ENCODE results near the gene CGB1. TPM values are rescaled to one million over a fixed set of nuclear protein-coding genes. Genes with fewer than 3 reads are reported as not detected.

CGB1 gene
- total and polyA plus RNA-seq, 9 of the 15 experiments (the other 6 are each of a cell fraction or from before 2014, with no cell fraction given), result not detected

DNA sequence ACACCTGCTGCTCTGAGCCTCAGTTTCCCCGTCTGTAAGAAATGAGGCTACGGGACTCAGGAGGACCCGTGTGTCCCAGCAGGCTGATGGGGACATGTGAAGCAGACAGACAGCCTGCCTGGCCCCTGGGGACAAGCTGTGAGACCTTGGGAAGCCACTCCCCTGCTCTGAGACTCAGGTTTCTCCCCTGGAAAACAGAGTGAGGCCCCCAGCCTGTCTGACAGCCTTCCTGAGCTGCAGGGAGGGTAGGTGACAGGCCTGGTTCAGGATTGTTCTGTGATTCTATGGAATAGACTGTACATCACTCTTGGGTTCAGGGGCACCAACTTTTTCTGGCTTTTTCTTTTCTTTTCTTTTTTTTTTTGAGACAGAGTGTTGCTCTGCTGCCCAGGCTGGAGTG lies 30.9 kb upstream of the CGB1 start:
- H2AFZ ChIP-seq (ENCODE audit: low read depth, low read length), result no peak overlapping the region
- ChIA-PET POLR2A (interaction anchor here (0.5 to 1.4 kb wide), 2 partner anchors 10 to 127 kb away, joined by 3 to 5 read pairs; partner anchors contain the start of gene CGB7), CTCF (ENCODE audit: low intra/inter-chr PET ratio) (no interaction called here)
- no peak overlapping the region for H3K4me2 ChIP-seq (ENCODE audit: insufficient read depth, low read length)
- DNase-seq (ENCODE audit: extremely low read depth in 1 of 4, low spot score in 3 of 4) (no peak), ATAC-seq (no peak), FAIRE-seq (no peak)
- H3K36me3 ChIP-seq (ENCODE audit: control insufficient read depth, insufficient read depth, low read length), result no peaks in the 10 kb centered on the region
- H4K20me1 ChIP-seq (replicated peaks; ENCODE audit: control insufficient read depth, insufficient read depth, low read length), result no peaks in the 10 kb centered on the region
- TF ChIP-seq SAP30 (IDR thresholded peaks at IDR 0.05; ENCODE audit: borderline replicate concordance, insufficient read depth, low read depth, low read length, poor library complexity, severe bottlenecking) (no peak), ZNF134 (CRISPR knock-in tag; conservative IDR thresholded peaks at IDR 0.05) (no peak), POLR2H (tag; IDR thresholded peaks at IDR 0.05; ENCODE audit: low read depth) (no peak), MEIS2 (IDR thresholded peaks at IDR 0.05; ENCODE audit: partially characterized antibody) (no peak), ZNF583 (CRISPR knock-in tag; IDR thresholded peaks at IDR 0.05) (no peak)
- BruUV-seq (replicated peaks), result no TSS peak
- H3K9me3 ChIP-seq (replicated peaks; ENCODE audit: control insufficient read depth, insufficient read depth, low read depth, low read length), result no peaks in the 10 kb centered on the region
- no peaks in the 10 kb centered on the region for H3K9me1 ChIP-seq (ENCODE audit: control insufficient read depth, insufficient read depth, low read length)
- no peak overlapping the region for H3K4me3 ChIP-seq
- peaks cover 0 to 31% of the 10 kb centered on the region in 2 experiments; a peak in 4 of 5 replicates for H3K4me1 ChIP-seq (replicated peaks in 1 of 2; ENCODE audit: control insufficient read depth in 2 of 2, insufficient read depth in 2 of 2, low read length in 2 of 2)
- 9% methylated on average over 3 of the region's 3 CpGs for whole genome bisulfite sequencing (ENCODE audit: insufficient coverage, low coverage, missing lambda C conversion rate)
- peaks cover 17 to 51% of the 10 kb centered on the region in 2 experiments; a peak in 4 of 5 replicates for H3K27me3 ChIP-seq (ENCODE audit: control insufficient read depth in 2 of 2, insufficient read depth in 2 of 2, low read length in 2 of 2)
- in situ Hi-C loops (cut with MboI) (no loop called here), intact Hi-C loops (cut with micrococcal nuclease) (no loop called here)
- H3K79me2 ChIP-seq (ENCODE audit: control insufficient read depth, insufficient read depth, low read length), result no peaks in the 10 kb centered on the region
- no peak overlapping the region for H3K27ac ChIP-seq (ENCODE audit: extremely low read depth, low read depth, low read length)
- no peak overlapping the region for H3K9ac ChIP-seq (ENCODE audit: insufficient read depth in 1 of 2, low read depth in 2 of 2, low read length in 2 of 2)

DNA sequence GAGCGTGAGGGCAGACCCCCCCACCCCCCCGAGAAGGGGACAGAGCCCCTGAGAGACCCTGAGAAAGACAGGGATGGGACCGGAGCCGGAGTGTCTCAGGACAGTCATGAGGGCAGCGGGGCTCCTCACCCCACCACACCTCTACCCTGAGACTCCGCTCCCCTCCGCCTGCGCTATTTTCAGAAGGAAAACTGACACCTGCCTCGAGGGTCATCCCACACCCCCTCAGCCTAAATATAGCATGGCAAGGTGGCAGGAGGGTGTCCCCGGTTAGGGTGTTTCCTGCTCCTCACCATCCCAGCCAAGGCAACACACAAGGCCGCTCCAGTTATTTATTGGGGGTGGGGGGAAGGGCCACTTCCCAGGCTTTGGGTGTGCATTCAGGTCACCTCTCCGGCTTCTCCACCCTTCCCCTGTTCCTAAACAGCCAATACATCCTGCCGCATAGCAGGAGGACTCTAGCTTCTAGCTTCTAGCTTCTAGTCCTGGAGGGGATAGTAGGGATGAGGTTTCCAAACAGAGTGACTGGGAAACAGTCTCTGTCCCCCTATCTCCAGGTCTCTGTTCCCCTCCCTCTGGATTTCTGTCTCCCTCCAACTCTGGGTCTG lies 29.3 kb upstream of the CGB1 start:
- Histone ChIP-seq H3K79me2 (ENCODE audit: control insufficient read depth, insufficient read depth, low read length) (no peaks in the 10 kb centered on the region), H3K4me2 (ENCODE audit: insufficient read depth, low read length) (no peak overlapping the region), H3K4me3 (no peak overlapping the region), H3K9me1 (ENCODE audit: control insufficient read depth, insufficient read depth, low read length) (no peaks in the 10 kb centered on the region), H3K4me1 (replicated peaks in 1 of 2; ENCODE audit: control insufficient read depth in 2 of 2, insufficient read depth in 2 of 2, low read length in 2 of 2) (peaks cover 0 to 28% of the 10 kb centered on the region in 2 experiments; a peak in 4 of 5 replicates), H3K27ac (ENCODE audit: extremely low read depth, low read depth, low read length) (no peak overlapping the region), H3K36me3 (ENCODE audit: control insufficient read depth, insufficient read depth, low read length) (no peaks in the 10 kb centered on the region), H2AFZ (ENCODE audit: low read depth, low read length) (no peak overlapping the region), H3K9ac (ENCODE audit: insufficient read depth in 1 of 2, low read depth in 2 of 2, low read length in 2 of 2) (no peak overlapping the region; a peak in 1 of 4 replicates), H3K9me3 (replicated peaks; ENCODE audit: control insufficient read depth, insufficient read depth, low read depth, low read length) (no peaks in the 10 kb centered on the region), H4K20me1 (replicated peaks; ENCODE audit: control insufficient read depth, insufficient read depth, low read length) (no peaks in the 10 kb centered on the region), H3K27me3 (ENCODE audit: control insufficient read depth in 2 of 2, insufficient read depth in 2 of 2, low read length in 2 of 2) (peaks cover 24 to 64% of the 10 kb centered on the region in 2 experiments; a peak in 4 of 5 replicates)
- ATAC-seq (0 out of 3 replicates have a peak, but pooled peaks have one; percentile 23), DNase-seq (ENCODE audit: extremely low read depth in 1 of 4, low spot score in 3 of 4) (no peak), FAIRE-seq (no peak)
- ChIA-PET CTCF (ENCODE audit: low intra/inter-chr PET ratio) (no interaction called here), POLR2A (no interaction called here)
- no TSS peak for BruUV-seq (replicated peaks)
- intact Hi-C loops (cut with micrococcal nuclease) (no loop called here), in situ Hi-C loops (cut with MboI) (no loop called here)
- WGBS (ENCODE audit: insufficient coverage, low coverage, missing lambda C conversion rate), result 27% methylated on average over 10 of the region's 13 CpGs
- no peak for TF ChIP-seq JUND (IDR thresholded peaks at IDR 0.05; ENCODE audit: borderline replicate concordance, low read depth, low read length)
- TF ChIP-seq JUND (tag; IDR thresholded peaks at IDR 0.05; ENCODE audit: borderline replicate concordance, low read depth, low read length), result no peak
- no peak for TF ChIP-seq MED1 (CRISPR knock-in tag; IDR thresholded peaks at IDR 0.05; ENCODE audit: borderline replicate concordance)
- no peak for TF ChIP-seq SMAD3 (CRISPR knock-in tag; conservative IDR thresholded peaks at IDR 0.05)
- TF ChIP-seq GABPA (tag; conservative IDR thresholded peaks at IDR 0.05; ENCODE audit: low read depth), result no peak
- TF ChIP-seq HLTF (IDR thresholded peaks at IDR 0.05), result no peak

Data from K562 (cell line).